ENCODE measurements around the gene CAPZB.

The CAPZB gene

DNA sequence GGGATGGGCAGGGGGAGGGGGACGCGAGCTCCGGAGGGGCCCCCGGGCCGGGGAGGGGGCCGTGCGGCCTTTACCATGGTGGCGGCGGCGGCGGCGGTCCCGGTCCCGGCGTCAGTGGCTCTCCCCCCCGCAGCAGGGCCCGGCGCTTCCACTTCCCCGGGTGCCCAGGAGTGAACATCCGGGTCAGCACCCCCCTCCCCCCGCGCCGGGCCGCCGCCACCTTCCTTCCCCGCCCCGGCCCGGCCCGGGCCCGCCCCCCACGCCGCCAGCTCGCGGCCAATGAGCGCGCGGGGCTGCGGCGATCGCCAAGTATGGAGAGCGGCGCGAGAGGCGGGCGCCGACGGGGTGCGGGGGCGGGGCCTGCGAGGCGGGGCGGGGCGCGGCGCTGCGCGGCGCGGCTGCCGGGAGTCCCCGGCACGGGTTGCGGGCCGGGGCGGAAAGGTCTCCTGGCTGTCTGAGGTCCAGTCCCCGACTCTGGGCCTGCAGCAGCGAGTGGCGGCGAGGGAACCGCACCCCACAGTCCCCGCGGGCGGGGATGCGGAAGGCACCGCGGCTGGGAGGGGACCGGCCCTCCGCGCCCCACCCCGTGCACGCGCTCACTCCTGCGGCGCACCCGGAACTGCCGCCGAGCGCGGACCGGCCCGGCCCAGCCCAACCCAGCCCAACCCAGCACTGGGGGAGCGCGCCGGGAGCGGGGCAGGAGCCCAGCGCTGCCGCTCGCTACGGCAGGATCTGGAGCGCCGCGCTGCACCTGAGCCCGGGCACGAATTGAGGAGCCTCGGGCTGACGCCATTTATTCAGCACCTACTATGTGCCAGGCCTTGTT lies at the start of gene CAPZB:
CAPZB (minus strand) TSS at position 178 of the 826 bp plus-strand sequence; CDS start at position 77, 101 bp downstream.
- Histone ChIP-seq H3K36me3 (peaks cover 26% of the 10 kb centered on the region), H3K9me3 (ENCODE audit: severe bottlenecking) (no peaks in the 10 kb centered on the region), H3K4me3 (ENCODE audit: low read depth, low read length) (peak within 1 kb of the TSS; percentile 92), H3K27me3 (ENCODE audit: insufficient read depth, low read depth, severe bottlenecking) (no peaks in the 10 kb centered on the region), H3K27ac (peak within 1 kb of the TSS; percentile 91)
- TF ChIP-seq, protein P1, sequence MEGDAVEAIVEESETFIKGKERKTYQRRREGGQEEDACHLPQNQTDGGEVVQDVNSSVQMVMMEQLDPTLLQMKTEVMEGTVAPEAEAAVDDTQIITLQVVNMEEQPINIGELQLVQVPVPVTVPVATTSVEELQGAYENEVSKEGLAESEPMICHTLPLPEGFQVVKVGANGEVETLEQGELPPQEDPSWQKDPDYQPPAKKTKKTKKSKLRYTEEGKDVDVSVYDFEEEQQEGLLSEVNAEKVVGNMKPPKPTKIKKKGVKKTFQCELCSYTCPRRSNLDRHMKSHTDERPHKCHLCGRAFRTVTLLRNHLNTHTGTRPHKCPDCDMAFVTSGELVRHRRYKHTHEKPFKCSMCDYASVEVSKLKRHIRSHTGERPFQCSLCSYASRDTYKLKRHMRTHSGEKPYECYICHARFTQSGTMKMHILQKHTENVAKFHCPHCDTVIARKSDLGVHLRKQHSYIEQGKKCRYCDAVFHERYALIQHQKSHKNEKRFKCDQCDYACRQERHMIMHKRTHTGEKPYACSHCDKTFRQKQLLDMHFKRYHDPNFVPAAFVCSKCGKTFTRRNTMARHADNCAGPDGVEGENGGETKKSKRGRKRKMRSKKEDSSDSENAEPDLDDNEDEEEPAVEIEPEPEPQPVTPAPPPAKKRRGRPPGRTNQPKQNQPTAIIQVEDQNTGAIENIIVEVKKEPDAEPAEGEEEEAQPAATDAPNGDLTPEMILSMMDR (IDR thresholded peaks at IDR 0.05; ENCODE audit: low read depth, low read length), result no peak
- peak; percentile 93 for DNase-seq

DNA sequence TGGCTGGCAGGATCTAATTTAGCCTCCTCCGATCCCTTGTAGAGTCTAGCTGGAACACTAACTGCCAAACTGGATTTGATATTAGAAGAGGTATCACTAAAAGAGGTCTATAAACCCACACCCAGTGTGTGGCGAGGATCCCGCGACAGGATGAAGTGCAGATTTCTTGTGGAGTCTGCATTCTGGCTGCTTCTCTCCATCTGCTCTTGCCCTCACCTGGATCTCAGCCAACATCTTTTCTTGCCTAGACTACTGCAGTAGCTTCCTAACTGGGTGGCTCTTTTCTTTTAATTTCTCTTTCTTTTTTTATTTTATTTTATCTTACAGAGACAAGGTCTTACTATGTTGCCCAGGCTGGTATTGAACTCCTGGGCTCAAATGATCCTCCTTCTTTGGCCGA lies 48.9 kb upstream of the CAPZB start:
- no peak for DNase-seq
- Histone ChIP-seq H3K27ac (no peak overlapping the region), H3K9me3 (ENCODE audit: severe bottlenecking) (no peaks in the 10 kb centered on the region), H3K27me3 (ENCODE audit: insufficient read depth, low read depth, severe bottlenecking) (no peaks in the 10 kb centered on the region), H3K4me3 (ENCODE audit: low read depth, low read length) (no peak overlapping the region), H3K36me3 (no peaks in the 10 kb centered on the region)
- TF ChIP-seq, protein P1 (IDR thresholded peaks at IDR 0.05; ENCODE audit: low read depth, low read length), result no peak

DNA sequence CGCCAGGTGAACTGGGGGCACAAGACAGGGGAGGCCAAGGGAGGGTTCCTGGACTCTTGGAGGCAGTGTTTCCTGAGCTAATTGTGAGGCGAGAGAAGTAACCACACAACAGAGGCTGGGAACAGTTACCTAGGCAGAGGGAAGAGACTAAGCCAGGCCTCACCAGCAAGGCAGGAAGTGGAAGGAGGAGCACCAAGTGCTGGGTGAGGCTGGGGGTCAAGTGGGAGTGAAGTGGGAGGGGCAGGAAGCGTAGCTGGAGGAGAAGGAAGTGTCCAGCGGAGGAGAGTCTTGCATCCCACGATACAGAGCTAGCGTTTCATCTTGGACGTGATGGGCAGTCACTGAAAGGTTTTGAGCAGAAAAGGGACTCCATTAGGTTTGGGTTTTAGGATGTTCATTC lies 48.3 kb upstream of the CAPZB start:
- H3K36me3 ChIP-seq, result no peaks in the 10 kb centered on the region
- TF ChIP-seq, protein P1 (IDR thresholded peaks at IDR 0.05; ENCODE audit: low read depth, low read length), result no peak
- H3K27me3 ChIP-seq (ENCODE audit: insufficient read depth, low read depth, severe bottlenecking), result no peaks in the 10 kb centered on the region
- DNase-seq, result no peak
- no peak overlapping the region for H3K4me3 ChIP-seq (ENCODE audit: low read depth, low read length)
- no peak overlapping the region for H3K27ac ChIP-seq
- no peaks in the 10 kb centered on the region for H3K9me3 ChIP-seq (ENCODE audit: severe bottlenecking)

DNA sequence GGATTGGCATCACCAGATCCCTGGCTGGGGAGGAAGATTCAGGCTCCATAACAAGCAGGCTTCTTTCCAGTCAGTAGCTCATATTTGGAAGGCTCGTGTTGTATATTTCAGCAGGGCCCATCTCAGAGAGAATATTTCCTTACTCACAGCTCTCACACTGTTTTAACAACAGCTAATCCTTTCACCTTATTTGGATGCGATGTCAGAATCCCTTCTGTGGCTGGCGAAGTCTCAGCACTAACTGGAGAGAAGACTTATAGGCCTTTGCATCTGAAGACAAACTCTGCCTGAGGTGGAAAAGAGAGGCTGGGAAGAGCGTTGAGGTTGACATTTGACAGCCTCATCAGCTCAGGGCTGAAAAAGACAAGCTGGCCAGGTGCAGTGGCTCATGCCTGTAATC lies 47.2 kb upstream of the CAPZB start:
- H3K9me3 ChIP-seq (ENCODE audit: severe bottlenecking), result no peaks in the 10 kb centered on the region
- no peak overlapping the region for H3K27ac ChIP-seq
- H3K4me3 ChIP-seq (ENCODE audit: low read depth, low read length), result no peak overlapping the region
- no peaks in the 10 kb centered on the region for H3K36me3 ChIP-seq
- DNase-seq, result no peak
- H3K27me3 ChIP-seq (ENCODE audit: insufficient read depth, low read depth, severe bottlenecking), result no peaks in the 10 kb centered on the region
- TF ChIP-seq, protein P1 (IDR thresholded peaks at IDR 0.05; ENCODE audit: low read depth, low read length), result no peak

DNA sequence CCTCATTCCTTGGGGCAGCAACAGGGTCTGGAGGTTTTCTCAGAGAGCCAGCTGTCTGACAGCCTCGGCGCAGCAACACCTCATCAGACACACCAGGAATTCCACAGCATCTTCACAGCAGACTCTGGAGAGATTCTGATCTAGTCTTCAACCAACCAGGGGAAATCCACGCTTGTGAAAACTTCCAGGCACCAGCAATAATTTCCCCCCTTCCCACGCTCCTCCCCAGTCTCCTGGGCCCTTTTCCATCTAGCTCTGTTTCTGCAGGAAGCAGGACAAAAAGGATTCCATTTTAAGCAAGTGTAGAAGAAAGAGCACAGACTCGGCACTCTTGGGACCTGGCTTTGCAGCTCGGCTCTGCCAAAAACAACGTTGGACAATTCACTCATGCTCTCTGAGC lies 44.3 kb upstream of the CAPZB start:
- Histone ChIP-seq H3K27ac (no peak overlapping the region), H3K9me3 (ENCODE audit: severe bottlenecking) (no peaks in the 10 kb centered on the region), H3K36me3 (no peaks in the 10 kb centered on the region), H3K27me3 (ENCODE audit: insufficient read depth, low read depth, severe bottlenecking) (no peaks in the 10 kb centered on the region), H3K4me3 (ENCODE audit: low read depth, low read length) (no peak overlapping the region)
- TF ChIP-seq, protein P1 (IDR thresholded peaks at IDR 0.05; ENCODE audit: low read depth, low read length), result no peak
- no peak for DNase-seq

Data from WERI-Rb-1 (cell line).